Measurements from ENCODE around the gene LMBR1. TPM values are rescaled to one million over a fixed set of nuclear protein-coding genes. Genes with fewer than 3 reads are reported as not detected.

LMBR1 gene
- total and polyA plus RNA-seq, 2 of the 4 experiments (the other 2 are of a cell fraction): 11.9 to 19.9 TPM

DNA sequence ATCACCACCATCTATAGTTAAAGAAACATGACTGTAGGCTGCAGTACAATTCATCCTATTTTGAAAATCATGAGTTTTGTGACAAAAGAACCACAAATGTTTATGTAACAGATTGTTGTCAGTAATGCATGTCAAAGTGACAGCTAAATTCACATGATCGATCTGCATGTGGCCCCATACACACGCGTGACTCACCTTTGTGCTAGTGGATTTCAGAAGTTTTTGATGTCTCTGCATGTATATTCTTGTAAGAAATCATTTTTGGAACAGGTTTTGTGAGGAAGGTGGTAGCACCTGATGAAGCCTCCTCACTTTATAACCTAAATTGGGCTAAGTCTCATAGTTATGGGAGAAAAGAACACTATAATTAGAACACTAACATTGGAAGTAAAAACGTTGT lies 235.3 kb downstream of the LMBR1 start:
- WGBS, 2 experiments (ENCODE audit: extremely low coverage in 2 of 2, insufficient read length in 1 of 2): no CpG with 5 or more reads among the region's 4 CpGs

More for the DNA sequence above, 235.3 kb downstream of the LMBR1 start:
- no peak for TF ChIP-seq CHD1 (IDR thresholded peaks at IDR 0.05; ENCODE audit: low read depth, low read length)
- TF ChIP-seq MXI1 (IDR thresholded peaks at IDR 0.05; ENCODE audit: borderline replicate concordance, low read depth, low read length): no peak
- TF ChIP-seq, protein P1, sequence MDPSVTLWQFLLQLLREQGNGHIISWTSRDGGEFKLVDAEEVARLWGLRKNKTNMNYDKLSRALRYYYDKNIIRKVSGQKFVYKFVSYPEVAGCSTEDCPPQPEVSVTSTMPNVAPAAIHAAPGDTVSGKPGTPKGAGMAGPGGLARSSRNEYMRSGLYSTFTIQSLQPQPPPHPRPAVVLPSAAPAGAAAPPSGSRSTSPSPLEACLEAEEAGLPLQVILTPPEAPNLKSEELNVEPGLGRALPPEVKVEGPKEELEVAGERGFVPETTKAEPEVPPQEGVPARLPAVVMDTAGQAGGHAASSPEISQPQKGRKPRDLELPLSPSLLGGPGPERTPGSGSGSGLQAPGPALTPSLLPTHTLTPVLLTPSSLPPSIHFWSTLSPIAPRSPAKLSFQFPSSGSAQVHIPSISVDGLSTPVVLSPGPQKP (IDR thresholded peaks at IDR 0.05; ENCODE audit: borderline replicate concordance, low read depth, low read length): no peak
- TF ChIP-seq BHLHE40 (IDR thresholded peaks at IDR 0.05; ENCODE audit: low read depth, low read length): no peak
- no peak for TF ChIP-seq FOS (IDR thresholded peaks at IDR 0.05; ENCODE audit: low read depth, low read length)
- TF ChIP-seq NFE2L2 (IDR thresholded peaks at IDR 0.05; ENCODE audit: low read depth, low read length): no peak
- TF ChIP-seq POLR2A (IDR thresholded peaks at IDR 0.05; ENCODE audit: low read depth, low read length): no peak
- TF ChIP-seq SMC3 (IDR thresholded peaks at IDR 0.05; ENCODE audit: low read depth, low read length): no peak
- no peak for TF ChIP-seq CEBPB (IDR thresholded peaks at IDR 0.05; ENCODE audit: low read depth, low read length)
- TF ChIP-seq RFX5 (IDR thresholded peaks at IDR 0.05; ENCODE audit: low read depth, low read length): no peak
- no peak for TF ChIP-seq MAZ (IDR thresholded peaks at IDR 0.05; ENCODE audit: borderline replicate concordance, low read depth, low read length)
- no peak for TF ChIP-seq MAFK (IDR thresholded peaks at IDR 0.05; ENCODE audit: low read depth, low read length)
- TF ChIP-seq, protein P2, sequence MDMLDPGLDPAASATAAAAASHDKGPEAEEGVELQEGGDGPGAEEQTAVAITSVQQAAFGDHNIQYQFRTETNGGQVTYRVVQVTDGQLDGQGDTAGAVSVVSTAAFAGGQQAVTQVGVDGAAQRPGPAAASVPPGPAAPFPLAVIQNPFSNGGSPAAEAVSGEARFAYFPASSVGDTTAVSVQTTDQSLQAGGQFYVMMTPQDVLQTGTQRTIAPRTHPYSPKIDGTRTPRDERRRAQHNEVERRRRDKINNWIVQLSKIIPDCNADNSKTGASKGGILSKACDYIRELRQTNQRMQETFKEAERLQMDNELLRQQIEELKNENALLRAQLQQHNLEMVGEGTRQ (IDR thresholded peaks at IDR 0.05; ENCODE audit: low read depth, low read length): no peak
- no peak for TF ChIP-seq RCOR1 (IDR thresholded peaks at IDR 0.05; ENCODE audit: insufficient replicate concordance, low read length)
- no peak for TF ChIP-seq RAD21 (IDR thresholded peaks at IDR 0.05; ENCODE audit: low read length)
- no TSS peak for BruUV-seq (replicated peaks)
- Histone ChIP-seq H2AFZ (replicated peaks; ENCODE audit: low read length, poor library complexity) (no peak overlapping the region), H3K4me2 (ENCODE audit: low read depth, low read length) (no peak overlapping the region), H2BK5ac (ENCODE audit: low read depth, low read length, poor library complexity, severe bottlenecking) (no peak overlapping the region), H4K5ac (ENCODE audit: low read depth, low read length) (no peak overlapping the region), H3K4me3 (ENCODE audit: insufficient read depth, low read depth, low read length) (no peak overlapping the region), H2BK20ac (ENCODE audit: low read depth, low read length) (no peak overlapping the region), H2AK5ac (ENCODE audit: low read depth, low read length) (no peak overlapping the region), H3K9me3 (ENCODE audit: control insufficient read depth, insufficient read depth, low read length) (no peaks in the 10 kb centered on the region), H4K8ac (ENCODE audit: low read depth in 2 of 2, low read length in 2 of 2) (no peak overlapping the region), H2AK9ac (replicated peaks; ENCODE audit: low read depth, low read length, poor library complexity) (no peak overlapping the region), H3K14ac (replicated peaks; ENCODE audit: low read depth, low read length) (no peak overlapping the region), H3K4me1 (ENCODE audit: control insufficient read depth, insufficient read depth, low read length) (no peaks in the 10 kb centered on the region), H2BK120ac (ENCODE audit: low read depth, low read length) (no peak overlapping the region), H3K36me3 (ENCODE audit: control insufficient read depth, insufficient read depth, low read length) (no peaks in the 10 kb centered on the region), H3K4ac (ENCODE audit: low read depth, low read length) (no peak overlapping the region), H3K56ac (ENCODE audit: extremely low read depth, insufficient read depth, low read length) (no peak overlapping the region), H3K79me1 (ENCODE audit: low read depth in 1 of 2, low read length in 2 of 2) (no peaks in the 10 kb centered on the region), H3K27ac (ENCODE audit: insufficient read depth, low read length) (no peak overlapping the region), H4K91ac (ENCODE audit: insufficient read depth, low read depth, low read length) (no peak overlapping the region), H3K23ac (ENCODE audit: low read depth, low read length) (no peak overlapping the region), H3K9me1 (ENCODE audit: insufficient read depth, low read length) (peaks cover 4% of the 10 kb centered on the region), H2BK15ac (ENCODE audit: low read depth, low read length) (no peak overlapping the region), H4K20me1 (ENCODE audit: insufficient read depth, low read length) (no peaks in the 10 kb centered on the region), H3K9ac (ENCODE audit: low read depth, low read length) (no peak overlapping the region), H3K18ac (ENCODE audit: low read depth, low read length) (no peak overlapping the region), H3K27me3 (ENCODE audit: control insufficient read depth, insufficient read depth, low read length) (no peaks in the 10 kb centered on the region)
- POLR2A ChIA-PET (ENCODE audit: unreplicated experiment): no interaction called here
- DNase-seq (no peak), ATAC-seq (ENCODE audit: low read depth) (no peak)
- in situ Hi-C loops (cut with MboI; ENCODE audit: low sequenced_read_pairs) (no loop called here), intact Hi-C loops (cut with micrococcal nuclease) (no loop called here), dilution Hi-C loops (cut with HindIII; ENCODE audit: low sequenced_read_pairs, unreplicated experiment) (no loop called here)
- CTCF ChIA-PET: no interaction called here

Data from IMR-90 (cell line).